Measurements from ENCODE around the gene KLLN.

- TF ChIP-seq EZH2 (IDR thresholded peaks at IDR 0.05; ENCODE audit: insufficient read depth, poor library complexity, severe bottlenecking), result no peak
- no peak for TF ChIP-seq EZH2phosphoT487 (IDR thresholded peaks at IDR 0.05; ENCODE audit: insufficient read depth, low read depth)
Measured at GRCh38 chr10:87867453-87867852, 4.1 kb upstream of the KLLN start.

Measured in GM23248 (cell line).